GM12874 (cell line): ENCODE data around the gene CSH2.

ENCODE experiments used
- TF ChIP-seq, protein P1 (sequence below): IDR thresholded peaks from 2 replicates; pipeline ENCODE4 v1.5.1; 2011; ENCODE audit warnings: low read depth, mild to moderate bottlenecking, control low read depth, low read length, moderate library complexity; ENCODE audit not compliant: insufficient read depth

Gene CSH2

DNA sequence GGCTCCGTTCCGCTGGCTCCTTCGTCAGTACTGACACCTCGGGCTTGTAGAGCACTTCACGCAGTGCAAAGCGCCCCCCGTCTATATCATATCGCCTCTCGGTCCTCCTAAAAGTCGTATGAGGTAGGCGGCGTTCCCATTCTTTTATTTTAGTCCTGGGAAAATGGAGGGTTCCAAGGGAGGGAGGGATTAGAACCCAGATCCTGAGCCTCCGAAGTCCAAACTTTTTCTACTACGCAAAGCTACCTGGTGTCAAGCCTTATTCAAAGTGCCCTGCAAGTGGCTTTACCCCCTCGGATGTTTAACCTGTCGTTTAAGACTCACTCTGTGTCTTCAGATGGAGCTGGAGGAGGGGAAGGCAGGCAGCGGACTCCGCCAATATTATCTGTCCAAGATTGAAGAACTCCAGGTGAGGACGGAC lies 45.7 kb downstream of the CSH2 start:
- TF ChIP-seq, protein P1, sequence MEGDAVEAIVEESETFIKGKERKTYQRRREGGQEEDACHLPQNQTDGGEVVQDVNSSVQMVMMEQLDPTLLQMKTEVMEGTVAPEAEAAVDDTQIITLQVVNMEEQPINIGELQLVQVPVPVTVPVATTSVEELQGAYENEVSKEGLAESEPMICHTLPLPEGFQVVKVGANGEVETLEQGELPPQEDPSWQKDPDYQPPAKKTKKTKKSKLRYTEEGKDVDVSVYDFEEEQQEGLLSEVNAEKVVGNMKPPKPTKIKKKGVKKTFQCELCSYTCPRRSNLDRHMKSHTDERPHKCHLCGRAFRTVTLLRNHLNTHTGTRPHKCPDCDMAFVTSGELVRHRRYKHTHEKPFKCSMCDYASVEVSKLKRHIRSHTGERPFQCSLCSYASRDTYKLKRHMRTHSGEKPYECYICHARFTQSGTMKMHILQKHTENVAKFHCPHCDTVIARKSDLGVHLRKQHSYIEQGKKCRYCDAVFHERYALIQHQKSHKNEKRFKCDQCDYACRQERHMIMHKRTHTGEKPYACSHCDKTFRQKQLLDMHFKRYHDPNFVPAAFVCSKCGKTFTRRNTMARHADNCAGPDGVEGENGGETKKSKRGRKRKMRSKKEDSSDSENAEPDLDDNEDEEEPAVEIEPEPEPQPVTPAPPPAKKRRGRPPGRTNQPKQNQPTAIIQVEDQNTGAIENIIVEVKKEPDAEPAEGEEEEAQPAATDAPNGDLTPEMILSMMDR = no peak

DNA sequence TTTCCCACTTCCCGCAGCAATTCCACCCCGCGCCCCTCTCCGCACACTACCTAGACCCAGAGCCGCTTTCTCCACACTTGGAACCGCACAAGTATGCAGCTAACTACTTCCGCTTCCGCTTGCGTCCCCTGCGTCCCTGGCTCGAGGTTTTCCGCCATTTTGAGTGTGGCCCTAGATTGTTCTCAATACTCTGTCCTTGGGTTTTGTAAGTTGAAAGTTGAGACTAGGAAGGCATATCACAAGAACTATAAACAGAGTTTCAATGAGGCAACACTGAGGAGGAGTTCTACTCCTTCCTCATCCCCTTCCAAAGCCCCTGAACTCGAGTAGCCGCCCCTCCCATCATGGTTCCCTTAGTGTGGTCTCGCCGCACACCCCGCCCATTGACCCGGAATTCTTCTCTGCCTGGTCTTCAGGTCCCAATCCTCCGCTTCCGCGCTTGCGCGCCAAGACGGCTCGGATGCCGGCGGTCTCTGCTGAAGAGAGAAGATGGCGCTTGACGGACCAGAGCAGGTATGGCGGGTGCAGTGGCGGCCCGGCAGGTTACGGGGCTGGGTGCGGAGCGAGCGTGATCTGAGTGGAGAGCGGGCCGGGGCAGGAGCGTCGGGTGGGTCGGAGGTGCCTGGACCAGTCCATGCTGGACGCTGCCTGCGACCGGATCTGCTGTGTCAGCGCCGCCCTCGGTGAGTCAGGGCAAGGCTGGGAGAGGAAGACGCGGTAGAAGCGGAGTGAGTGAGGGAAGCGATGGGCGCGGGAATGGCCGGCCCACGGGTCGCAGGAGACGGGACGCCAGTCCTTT lies 46.3 kb downstream of the CSH2 start, which contains the start of the genes FTSJ3 and PSMC5:
FTSJ3 (minus strand) TSS at position 662 of the 799 bp plus-strand sequence. CDS start 761 bp downstream, outside the sequence.
PSMC5 (plus strand) TSS at position 430 of the 799 bp plus-strand sequence; CDS start at position 490, 60 bp downstream.
- TF ChIP-seq, protein P1 = peak; percentile 87

DNA sequence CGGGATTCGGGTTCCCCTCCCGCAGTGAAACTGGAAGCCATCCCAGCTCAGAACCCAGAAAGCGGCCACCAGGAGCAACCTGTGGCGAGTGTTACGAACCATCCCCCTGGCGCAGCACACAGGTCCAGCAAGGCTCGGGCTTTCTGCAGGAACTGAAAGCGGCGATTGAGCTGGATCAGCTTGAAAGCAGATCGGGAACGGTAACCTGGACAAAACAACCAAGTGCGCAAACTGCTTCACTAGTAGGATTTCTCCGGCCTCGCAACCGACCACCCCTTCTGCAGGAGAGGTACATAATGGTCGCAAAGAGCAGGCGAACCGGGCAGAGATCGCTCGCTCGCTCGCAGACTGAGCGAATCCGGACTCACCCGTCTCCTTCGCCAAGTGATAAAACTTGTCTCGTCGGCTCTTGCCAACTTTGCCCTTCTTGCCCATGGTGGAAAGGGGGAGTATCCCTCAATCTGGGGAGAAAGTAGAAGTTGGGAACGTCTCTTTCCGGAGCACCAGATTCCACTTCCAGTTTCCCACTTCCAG lies 46.9 kb downstream of the CSH2 start:
- TF ChIP-seq, protein P1 = no peak

DNA sequence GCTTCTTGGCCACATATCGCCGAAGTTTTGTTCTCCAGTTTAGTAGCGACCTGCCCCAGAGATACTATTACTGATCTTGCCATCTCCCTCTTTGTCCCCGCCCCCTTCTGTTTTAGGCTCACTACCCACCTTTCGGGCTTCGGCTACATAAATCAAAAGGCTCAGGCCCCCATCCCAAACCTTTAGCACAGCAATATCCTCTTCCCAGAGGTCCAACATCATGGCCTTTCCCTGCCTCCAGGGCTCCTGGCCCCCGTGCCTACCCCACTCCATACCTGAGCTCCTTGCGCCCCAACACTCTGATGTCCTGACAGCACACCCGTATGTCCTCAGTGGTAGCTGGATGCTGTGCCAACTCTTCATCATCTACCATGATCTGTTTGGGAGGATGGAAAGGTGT lies 49.1 kb downstream of the CSH2 start:
- TF ChIP-seq, protein P1 = no peak

DNA sequence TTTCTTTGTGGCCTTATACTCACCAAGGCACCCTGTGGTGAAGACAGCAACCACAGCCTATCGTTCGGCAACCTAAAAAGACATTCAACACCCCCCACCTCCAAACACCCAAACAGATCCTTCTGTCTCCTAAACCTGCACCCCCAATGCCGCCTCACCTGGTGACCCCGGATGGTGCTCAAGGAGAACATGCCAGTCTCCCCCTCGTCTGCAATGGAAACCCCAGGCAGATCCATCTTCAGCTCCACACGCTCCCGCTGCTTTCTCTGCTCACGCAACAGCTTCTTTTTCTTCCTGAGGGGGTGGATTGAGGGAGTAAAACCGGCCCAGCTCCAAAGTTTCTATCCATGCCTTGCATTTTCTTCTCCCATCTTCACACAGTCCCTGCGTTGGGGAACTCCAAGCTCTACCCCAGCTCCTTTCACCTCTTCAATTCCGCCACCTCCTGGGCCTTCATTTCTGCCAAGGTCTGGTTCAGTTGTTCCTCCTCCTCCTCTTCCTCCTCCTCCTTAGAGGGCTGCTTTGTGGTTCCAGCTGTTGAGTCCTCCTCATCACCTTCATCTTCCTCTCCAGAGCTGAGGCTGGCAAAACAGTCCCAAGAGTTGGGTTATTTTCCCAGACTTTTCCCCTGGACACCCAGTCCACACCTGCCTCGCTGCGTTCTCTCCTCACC lies 49.7 kb downstream of the CSH2 start:
- TF ChIP-seq, protein P1 = no peak

DNA sequence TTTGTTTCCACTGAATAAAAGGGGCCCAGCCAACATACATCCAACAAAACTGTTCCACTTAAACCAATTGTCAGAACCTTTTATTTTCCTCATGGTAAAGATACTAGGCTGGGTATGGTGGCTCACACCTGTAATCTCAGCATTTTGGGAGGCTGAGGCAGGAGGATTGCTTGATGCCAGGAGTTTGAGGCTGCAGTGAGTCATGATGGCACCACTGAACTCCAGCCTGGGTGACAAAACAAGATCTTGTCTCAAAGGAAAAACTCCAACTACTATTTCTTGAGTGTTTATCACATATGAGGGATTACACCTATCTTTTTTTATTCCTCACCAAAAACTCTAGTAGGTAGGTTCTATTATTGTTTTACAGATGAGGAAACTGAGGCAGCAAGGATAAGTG lies 50.9 kb downstream of the CSH2 start:
- TF ChIP-seq, protein P1 = no peak
